Measurements from ENCODE around the gene FBXO17.
"Not testable (repeated sequence)": the region's sequence is repeated elsewhere in the genome, so short reads cannot be mapped to it uniquely, and the experiment has no call there.

Gene FBXO17

DNA sequence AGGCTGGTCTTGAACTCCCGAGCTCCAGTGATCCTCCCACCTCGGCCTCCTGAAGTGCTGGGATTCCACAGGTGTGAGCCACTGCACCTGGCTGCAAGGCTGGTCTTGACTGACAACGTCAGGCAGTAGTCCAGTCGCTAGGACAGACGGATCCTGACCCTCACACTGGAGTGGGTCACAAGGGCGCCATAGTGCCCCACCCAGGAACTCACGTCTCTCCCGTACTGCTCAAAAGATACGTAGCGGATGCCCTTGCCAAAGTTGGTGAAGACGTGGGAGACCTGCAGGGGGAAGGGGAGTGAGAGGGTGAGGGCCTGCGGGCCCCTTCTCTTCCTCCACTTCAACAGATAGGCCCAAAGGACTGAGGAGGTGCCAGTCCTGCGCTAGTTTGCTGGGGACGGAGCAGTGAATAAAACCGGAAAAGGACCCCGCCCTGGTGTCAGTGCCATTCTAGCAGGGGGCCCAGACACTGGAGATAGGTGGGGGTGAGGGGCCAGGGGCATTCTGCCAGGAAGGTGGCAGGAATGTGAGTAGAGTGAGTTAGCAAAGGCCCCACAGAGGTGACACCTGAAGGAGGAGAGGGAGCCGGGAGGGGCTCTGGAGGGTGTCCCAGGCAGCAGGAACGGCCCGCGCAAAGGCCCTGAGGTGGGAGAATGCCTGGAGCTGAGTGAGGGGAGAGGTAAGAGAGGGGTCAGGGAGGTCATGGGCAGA lies 32.9 kb downstream of the FBXO17 start:
- DNase-seq (ENCODE audit: low read depth in 2 of 2): no peak

DNA sequence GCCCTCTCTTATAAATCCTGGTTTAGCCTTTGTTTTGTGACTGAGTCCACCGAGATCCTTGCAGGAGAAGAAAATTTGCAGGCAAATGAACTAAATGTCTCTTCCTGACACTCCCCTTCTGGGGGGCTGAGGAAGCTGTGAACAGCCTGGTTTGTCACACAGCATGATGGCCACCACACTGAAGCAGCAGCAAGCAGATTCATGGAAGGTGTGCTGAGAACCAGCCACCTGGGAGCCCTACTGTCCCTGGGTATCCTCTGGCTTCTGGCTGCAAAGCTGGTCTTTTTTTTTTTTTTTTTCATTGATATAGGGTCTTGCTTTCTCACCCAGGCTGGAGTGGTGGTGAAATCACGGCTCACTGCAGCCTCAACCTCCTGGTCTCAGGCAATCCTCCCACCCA lies 33.6 kb downstream of the FBXO17 start:
- no peak for DNase-seq (ENCODE audit: low read depth in 2 of 2)

GRCh38 chr19:38941466-38941865 lies 34.1 kb downstream of the FBXO17 start:
- DNase-seq (ENCODE audit: low read depth in 2 of 2): not testable (repeated sequence)

GRCh38 chr19:38939957-38940356 lies 35.6 kb downstream of the FBXO17 start:
- no peak for DNase-seq (ENCODE audit: low read depth in 2 of 2)

- no peak for DNase-seq (ENCODE audit: low read depth in 2 of 2)
These were observed 42.0 kb downstream of the FBXO17 start for GRCh38 chr19:38933544-38933943.

DNA sequence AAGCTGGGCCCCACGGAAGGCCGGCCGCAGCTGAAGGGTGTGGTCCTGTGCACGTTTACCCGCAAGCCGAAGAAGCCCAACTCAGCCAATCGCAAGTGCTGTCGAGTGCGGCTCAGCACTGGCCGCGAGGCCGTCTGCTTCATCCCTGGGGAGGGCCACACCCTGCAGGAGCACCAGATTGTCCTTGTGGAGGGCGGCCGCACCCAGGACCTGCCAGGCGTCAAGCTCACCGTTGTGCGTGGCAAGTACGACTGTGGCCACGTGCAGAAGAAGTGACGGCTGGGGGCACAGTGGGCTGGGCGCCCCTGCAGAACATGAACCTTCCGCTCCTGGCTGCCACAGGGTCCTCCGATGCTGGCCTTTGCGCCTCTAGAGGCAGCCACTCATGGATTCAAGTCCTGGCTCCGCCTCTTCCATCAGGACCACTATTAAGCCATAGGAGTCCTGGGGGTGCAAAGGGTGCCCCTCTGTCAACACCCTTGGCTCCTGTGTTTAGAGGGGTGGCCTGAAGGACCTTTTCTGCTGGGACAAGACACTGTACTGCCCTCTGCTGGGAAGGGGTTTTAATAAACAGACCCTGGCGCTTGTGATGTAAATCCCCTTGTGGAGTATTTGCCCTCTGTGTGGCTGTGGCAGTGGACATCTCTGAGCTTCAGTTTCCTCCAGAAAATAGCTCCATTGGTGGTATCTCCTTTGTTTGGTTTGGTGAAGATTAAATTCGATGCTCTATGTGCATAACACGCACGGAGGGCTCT lies 42.9 kb downstream of the FBXO17 start:
- DNase-seq (ENCODE audit: low read depth in 2 of 2): peak in 1 of 2 donors; percentile 12

DNA sequence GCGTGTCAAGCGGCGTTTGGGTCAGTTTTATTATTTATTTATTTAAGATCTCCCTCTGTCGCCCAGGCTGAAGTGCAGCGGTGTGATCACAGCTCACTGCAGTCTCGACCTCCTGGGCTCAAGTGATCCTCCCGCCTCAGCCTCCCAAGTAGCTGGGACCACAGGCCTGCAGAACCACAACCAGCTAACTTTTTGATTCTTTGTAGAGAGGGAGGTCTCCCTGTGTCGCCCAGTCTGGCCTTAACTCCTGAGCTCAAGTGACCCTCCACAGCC lies 44.1 kb downstream of the FBXO17 start:
- DNase-seq (ENCODE audit: low read depth in 2 of 2): no peak

DNA sequence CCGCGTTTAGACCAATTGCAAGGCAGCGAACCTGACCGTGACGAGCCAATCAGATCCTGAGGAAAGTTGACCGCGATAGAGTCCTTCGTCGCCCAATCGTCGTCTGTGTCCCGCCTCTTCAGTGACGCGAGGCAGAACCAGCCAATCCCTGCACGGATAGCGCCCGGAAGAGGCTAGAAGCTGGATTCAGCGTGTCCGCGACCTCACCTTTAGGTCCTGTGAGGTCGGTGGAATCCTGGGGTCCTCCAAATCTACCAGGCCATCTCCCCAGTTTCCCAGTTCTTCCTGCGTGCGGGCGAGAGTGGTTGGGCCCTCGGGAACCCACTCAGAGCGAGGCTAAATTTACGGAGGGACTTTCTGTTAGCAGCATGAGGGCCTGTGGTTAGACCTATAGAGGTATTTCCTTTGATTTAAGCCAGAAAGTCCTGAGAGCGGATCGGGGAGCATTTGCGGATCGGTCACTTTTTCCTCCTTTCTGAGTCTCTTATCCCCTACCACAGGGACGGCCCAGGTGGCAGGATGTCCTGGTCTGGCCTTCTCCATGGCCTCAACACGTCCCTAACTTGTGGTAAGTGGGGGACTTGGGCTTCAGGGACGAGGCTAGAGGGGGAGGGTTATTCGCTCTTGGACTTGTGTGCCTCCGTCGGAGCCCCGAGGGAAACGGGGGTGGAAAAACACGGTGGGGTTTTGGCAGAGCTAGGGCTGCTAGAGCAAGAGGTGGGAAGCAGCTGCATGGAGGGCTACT lies 44.6 kb downstream of the FBXO17 start, which contains the start of gene MRPS12:
TSS of gene MRPS12 (plus strand) at position 169 of the 745 bp plus-strand sequence. CDS start at position 520, 351 bp downstream.
- DNase-seq (ENCODE audit: low read depth in 2 of 2): peak; percentile 95 to 98

DNA sequence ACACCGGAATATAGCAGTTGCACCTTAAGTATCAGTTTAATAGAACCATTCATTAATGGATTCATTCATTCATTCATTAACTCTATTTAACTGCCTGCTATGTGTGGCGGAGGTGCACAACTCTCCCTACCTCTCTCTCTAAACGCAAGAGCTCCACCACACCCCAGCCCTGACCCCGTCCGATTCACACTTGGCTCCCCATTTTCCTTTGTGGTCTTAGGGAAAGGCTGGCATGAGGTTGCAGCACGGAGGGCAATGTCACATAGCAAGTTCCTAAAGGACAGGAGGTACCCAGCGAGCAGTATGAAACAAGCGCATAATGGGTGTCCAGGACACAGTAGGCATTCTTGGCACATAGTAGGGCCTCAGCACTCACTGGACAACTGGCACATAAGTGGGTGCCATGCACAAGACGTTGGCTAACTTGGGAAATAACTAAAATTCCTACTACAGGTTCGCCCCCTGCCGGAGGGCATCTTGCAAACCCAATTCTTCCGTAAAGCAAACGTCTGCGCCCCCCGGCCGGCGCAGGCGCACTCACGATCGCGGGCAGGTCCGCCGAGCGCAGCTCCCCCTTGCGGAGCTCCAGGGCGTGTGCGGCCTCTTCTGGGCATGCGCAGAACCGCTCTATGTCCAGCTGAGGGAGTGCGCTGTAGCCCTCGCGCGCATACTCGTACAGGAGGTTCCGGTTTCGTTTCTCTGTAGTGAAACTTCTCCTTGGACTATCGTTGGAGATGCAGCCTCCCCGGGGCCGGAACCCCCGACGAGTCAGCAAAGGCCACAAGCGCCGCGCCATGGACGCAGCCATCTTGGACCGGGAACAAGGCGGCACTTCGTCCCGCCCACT lies 45.4 kb downstream of the FBXO17 start, which contains the start of gene SARS2:
TSS of gene SARS2 (minus strand) at position 835 of the 847 bp plus-strand sequence. CDS start at position 808, 27 bp downstream.
- DNase-seq (ENCODE audit: low read depth in 2 of 2): peak; percentile 83 to 87

GRCh38 chr19:38928391-38929001 lies 47.0 kb downstream of the FBXO17 start:
- no peak for DNase-seq (ENCODE audit: low read depth in 2 of 2)

GRCh38 chr19:38924388-38924787 lies 51.2 kb downstream of the FBXO17 start:
- no peak for DNase-seq (ENCODE audit: low read depth in 2 of 2)

GRCh38 chr19:38922482-38922881 lies 53.1 kb downstream of the FBXO17 start:
- no peak for DNase-seq (ENCODE audit: low read depth in 2 of 2)

DNA sequence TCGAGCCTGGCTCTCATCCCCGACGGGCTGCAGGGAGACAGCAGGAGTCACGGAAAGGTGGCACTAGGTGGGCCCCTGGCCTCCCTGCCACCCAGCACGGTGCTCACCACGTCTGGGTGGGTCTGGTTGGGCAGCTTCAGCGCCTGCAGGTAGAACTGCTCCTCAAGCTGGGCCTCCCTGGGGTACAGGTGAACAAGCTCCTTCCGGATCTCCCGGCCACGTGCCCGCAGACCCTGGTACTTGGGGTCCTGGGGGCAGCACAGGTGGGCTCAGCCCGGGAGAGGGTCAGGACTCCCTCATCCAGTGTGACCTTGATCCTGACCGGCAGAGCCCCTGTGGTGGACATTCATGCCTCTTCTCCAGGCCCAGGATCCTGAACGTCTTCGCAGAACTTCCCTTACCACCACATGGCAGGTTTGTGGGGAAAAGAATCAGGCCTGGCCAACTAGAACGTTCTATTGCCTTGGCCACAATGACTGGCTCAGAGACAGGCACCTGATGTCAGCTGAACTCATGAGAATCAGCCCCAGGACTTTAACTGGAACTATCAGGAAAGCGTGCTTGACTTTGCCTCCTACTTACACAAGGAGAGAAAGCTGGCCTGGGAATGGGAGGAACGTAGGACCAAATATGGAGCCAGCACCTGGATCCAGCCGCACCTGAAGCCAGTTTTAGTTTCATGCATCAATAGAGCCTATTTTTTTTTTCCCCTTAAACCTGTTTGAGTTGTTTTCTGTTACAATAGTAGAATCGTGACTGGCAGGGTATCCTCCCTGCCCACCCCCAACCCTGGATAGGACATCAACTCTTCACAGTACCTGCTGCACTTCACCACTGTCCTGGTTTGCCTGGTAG lies 53.9 kb downstream of the FBXO17 start:
- no peak for DNase-seq (ENCODE audit: low read depth in 2 of 2)

- DNase-seq (ENCODE audit: low read depth in 2 of 2): no peak
These were observed 54.7 kb downstream of the FBXO17 start for GRCh38 chr19:38920602-38921419.

DNA sequence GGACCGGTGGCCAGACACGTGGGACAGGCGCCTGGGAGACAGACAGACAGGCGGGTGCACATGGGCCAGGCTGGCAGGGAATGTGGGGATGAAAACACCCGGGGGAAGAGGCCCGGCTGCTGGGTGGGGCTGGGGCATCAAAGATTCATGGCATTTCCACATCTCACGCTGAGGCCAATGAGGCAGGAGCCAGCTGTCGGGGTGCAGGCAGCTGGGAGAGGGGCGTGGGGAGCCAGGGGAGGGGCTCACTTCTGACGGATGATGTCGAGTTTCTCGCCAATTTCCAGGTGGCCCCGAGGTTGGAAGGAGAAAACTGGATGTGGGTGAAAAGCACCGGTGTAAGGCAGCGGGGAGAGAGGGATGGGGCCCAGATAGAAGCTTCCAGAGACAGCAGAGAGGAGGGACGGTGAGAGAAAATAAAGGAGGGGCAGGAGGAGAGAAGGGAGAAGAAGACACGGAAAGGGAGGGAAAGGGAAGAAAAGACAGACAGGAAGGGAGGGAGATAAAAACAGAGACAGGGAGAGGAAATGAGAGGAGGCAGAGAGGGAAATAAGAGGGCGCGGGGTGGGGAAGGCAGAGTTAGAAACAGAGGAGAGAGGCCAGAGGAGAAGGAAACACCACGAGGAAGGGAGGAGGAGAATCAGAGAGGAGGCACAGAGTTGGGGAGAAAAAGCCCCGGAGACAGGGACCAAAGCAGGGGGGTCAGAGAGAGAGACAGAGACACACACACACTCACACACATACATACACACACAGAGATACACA lies 55.5 kb downstream of the FBXO17 start:
- DNase-seq (ENCODE audit: low read depth in 2 of 2): no peak

DNA sequence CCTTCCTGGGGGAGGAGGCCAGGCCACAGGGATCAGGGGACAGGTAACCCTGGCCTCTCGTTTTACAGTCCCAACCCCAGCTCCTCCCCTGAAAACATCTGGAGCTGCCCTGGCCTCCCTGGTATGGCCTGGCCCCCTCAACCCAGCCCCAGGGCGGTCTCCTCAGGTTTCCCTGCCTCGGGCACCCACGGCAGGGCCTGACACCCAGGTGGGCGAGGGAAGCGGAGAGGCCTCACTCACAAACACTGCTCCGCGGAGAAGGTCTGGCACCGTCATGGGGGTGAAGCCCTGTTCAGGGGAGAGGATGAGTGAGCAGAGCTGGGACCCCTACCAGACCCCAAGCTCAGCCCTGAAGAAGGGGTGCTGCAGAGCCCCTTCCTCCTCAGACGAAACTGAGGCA lies 57.0 kb downstream of the FBXO17 start:
- no peak for DNase-seq (ENCODE audit: low read depth in 2 of 2)

DNA sequence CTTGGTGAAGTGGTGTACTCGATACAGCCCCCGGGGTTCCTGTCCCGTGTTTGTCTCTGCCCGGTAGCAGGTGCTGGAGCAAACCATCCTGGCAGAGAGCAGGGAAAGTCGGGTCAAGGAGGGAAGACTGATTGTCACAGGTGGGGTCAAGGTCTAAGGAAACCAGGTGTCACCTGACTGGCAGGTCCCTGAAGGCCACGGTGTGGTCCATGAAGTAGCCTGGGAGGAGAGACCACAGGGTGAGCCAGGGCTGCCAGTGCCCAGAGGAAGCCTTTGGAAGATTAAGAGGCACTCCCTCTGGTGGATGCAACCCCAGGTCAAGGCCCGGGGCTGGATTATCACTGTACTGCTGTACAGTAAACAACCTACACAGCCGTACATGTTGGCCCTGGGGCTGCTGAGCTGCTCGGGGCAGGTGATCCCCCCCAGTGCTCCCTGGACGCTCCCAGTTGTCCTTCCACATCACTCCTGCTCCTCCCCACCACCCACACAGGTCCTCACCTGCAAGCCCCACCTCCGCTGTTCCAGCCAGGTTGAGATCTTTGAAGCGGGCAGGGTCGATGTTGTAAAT lies 57.5 kb downstream of the FBXO17 start:
- DNase-seq (ENCODE audit: low read depth in 2 of 2): no peak

- no peak for DNase-seq (ENCODE audit: low read depth in 2 of 2)
These were observed 58.0 kb downstream of the FBXO17 start for GRCh38 chr19:38917516-38917915.
